GM21825 (cell line): Measurements from ENCODE around the gene RHBDD2.

Experiments used
- ATAC-seq: cut with Tn5 transposase; IDR thresholded peaks from one replicate; pipeline ENCODE4 v1.9.1; 2021; ENCODE audit warnings: mild to moderate bottlenecking, moderate library complexity; ENCODE audit not compliant: unreplicated experiment

RHBDD2 gene

DNA sequence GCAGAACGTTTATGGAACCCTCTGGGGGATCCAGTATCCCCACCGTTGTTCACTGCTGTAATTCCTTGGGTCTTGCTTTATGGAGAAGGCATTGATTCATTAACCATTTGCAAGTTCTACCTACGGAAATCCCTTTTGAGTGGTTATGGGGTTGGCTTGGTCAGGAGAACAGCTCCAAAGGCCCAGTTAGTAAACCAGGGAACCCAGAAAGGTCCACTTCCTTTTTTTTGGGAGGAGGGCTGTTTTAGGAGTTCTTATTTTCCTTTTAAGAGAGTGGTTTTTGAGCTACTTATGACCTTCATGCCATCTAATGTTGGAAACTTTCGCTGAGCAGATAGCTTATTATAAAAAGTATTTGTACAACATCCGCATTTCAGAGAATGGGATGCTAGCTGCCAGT, 37.4 kb downstream of the RHBDD2 start:
- ATAC-seq = no peak

DNA sequence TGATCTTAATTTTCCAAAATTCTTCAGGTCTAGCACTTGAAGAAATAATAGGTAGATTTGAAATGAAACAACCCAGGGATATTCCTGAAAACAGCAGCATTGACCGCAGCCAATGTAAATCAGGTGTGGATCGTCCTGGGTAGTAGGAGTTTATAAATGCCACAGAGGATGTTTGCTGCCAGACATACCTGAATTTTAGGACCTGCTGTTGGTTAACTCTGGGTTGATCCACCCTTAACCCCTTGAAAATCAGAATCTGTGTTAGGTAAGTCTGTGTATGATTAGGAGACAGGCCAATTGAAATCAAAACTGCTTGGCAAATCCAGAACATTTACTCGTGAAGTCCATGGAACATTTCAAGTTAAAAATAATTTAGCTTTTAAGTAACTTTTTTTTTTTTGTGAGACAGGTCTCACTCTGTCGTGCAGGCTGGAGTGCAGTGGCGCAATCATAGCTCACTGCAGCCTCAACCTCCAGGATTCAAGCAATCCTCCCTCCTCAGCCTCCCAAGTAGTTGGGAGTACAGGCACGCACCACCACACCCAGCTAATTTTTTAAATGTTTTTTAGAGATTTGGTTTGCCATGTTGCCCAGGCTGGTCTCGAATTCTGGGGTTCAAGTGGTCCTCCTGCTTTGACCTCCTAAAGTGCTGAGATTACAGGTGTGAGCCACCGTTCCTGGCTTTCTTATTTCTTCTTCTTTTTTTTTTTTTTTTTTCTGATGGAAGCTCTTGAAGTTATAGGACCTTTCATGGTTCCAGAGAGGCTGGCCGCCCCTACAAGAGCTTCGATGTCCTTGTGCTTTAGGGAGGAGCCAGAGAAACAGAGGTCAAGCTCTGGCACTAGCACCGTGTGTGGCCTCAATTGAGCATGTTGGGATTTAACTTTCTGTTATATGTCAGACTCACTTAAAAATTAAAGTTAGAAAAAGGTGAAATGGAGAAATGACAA, 38.1 kb downstream of the RHBDD2 start:
- ATAC-seq = no peak

DNA sequence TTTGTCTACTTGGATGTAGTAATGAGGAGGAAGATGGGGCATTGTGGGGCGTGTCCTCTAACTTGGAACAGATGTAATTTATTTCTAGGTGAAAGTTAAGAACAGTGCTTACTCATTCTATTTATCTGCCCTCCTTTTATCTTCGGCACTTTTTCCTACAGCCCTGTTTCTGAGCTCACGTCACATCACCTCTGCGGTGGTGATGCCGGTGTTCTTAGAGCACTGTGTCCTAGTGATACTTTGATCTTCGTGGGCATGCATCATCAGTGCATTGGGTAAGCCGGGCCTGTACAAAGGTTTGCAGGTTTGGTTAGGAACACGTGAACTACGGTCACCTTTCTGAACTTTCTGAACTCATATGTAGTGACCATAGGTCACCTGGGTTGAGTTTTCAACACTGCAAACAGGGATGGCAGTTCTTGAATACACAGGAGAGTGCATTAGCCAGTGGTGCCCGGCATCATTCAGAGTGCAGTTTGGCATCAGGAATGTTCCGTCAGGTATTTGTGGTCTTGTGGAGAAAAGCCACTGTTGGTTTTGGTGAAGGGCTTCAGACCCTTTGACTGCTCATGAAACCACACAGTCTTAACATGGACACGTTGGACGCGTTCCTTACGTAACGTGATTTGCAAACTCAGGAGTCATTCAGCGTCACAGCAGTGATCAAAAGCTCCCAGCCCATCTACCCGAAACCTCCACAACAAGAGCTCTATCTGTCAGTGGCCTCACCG, 41.8 kb downstream of the RHBDD2 start:
- no peak for ATAC-seq

DNA sequence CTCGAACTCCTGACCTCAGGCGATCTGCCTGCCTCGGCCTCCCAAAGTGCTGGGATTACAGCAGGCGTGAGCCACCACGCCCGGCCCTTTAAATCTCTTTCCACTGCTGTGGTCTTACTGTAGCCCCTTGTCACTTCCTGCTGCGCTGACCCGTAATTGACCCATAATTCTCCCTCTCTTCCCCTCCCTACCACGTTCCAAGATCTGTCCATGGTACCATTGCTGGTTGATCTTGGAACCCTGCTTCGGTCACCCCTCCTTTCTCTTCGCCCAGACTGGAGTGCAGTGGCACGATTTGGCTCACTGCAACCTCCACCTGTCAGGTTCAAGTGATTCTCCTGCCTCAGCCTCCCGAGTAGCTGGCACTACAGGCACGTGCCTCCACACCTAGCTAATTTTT, 42.6 kb downstream of the RHBDD2 start:
- no peak for ATAC-seq

DNA sequence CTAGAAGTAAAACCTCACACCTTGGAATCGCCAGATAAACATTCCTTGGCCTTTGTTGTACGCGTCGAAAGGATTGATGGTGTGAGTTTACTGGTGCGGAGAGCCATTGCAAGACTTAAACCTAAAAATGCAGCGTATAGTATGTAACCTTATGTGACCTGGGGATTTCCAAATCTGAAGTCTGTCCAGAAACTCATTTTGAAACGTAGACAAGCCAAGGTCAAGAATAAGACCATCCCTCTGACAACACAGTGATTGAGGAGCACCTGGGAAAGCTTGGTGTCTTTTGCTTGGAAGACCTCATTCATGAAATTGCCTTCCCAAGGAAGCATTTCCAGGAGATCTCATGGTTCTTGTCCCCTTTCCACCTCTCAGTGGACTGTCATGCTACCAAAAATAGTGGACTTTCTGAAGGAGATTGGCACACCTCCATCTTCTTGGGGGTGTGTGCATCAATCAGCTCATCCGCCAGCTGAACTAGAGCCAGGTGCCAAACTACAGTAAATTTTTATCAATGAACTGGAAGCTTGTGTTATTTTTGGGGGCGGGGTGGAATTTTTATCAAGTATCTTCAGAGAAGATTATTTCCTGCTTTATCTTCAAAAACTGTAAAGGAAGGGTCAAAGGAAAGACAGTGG, 44.3 kb downstream of the RHBDD2 start:
- no peak for ATAC-seq

DNA sequence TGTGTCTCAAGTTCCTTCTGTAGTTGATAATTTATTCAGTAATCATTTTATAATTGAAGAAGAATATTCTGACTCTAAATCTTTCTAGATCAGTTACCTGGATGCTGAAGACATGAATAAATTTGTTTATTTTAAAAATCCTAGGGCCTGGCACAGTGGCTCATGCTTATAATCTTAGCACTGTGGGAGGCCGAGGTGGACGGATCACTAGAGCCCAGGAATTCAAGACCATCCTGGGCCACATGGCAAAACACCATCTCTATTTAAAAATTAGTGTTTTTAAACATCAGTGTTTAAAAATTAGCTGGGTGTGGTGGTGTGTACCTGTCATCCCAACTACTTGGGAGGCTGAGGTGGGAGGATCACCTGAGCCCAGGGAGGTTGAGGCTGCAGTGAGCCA, 45.4 kb downstream of the RHBDD2 start:
- ATAC-seq = no peak

DNA sequence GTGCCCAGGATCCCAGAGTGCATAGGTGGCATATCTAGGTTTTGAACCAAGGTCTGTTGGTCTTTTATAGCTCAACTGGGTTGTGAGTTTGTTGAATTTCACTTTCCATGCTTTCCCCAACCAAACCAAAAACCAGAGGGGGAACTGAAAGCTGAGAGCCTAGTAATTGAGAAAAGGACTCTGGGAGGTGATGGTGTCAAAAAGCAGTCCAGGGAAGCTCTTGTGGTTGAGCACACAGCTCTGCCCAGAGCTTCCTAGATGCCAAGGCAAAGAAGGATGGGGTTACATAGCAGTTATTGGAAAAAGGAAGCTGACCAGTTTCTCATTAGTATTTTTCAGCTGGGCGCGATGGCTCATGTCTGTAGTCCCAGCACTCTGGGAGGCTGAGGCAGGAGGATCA, 46.1 kb downstream of the RHBDD2 start:
- no peak for ATAC-seq

DNA sequence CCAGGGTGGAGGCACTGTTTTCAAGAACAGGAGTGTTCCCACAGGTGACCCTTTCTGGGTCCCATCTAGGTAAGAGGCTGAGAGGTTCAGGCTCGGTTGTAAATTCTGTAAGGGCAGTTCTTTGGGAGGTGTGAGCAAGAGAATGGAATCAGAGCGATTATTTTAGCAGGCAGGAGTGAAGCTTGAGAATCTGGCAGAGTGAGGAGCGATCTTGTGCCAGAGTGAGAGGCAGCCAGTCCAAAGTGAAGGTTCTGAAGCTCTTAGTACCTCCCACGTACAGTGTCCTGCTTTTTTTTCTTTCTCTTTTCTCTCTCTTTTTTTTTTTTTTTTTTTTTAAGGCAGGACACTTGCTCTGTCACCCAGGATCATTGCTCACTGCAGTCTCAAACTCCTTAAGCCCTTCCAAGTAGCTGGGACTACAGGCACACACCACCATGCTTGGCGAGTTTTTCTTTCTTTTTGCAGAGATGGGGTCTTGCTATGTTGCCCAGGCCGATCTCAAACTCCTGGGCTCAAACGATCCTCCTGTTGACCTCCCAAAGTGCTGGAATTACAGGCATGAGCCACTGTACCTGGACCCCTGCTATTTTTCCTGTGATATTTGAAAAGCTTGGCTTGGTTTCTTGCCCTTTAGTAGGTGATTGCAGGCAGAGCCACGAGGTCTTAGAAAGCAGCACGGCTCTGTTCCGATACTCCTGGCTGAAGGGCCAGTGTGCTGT, 47.0 kb downstream of the RHBDD2 start:
- ATAC-seq = no peak

DNA sequence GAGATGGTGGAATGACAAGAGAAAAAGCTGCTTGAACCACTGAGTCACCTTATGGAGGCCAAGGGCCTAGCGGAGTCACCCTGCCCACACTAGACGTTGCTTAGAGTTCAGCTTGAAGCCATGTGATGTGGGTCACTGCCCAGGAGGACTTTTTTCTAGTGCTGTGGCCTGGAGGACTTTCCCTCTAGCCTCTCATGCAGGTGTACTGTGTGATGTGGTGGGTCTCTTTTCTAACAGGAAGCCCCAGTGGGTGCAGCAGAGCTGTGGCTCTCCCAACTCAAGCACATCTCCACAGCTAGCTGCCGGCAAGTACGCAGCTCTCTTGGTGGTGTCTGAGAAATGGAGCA, 49.7 kb downstream of the RHBDD2 start:
- ATAC-seq = peak; percentile 69

DNA sequence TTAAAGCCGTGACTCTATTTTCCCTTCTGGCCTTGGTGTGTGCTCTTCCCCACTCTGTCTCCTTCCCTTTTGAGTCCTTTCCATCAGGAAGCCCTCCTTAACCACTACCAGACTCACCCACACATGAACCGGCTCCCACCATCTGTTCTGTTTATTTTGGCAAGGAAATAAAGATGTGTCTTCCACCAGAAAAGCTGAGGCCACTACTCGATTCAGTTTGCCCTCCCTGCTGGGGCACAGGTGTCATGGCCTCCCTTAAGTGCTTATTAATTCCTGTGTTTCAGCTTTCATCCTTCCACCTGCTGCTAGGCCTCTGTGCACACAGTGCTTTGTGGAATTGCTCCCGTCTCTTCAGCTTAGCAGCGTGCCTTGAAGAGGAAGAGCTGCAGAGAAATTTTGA, 52.8 kb downstream of the RHBDD2 start:
- ATAC-seq = no peak

DNA sequence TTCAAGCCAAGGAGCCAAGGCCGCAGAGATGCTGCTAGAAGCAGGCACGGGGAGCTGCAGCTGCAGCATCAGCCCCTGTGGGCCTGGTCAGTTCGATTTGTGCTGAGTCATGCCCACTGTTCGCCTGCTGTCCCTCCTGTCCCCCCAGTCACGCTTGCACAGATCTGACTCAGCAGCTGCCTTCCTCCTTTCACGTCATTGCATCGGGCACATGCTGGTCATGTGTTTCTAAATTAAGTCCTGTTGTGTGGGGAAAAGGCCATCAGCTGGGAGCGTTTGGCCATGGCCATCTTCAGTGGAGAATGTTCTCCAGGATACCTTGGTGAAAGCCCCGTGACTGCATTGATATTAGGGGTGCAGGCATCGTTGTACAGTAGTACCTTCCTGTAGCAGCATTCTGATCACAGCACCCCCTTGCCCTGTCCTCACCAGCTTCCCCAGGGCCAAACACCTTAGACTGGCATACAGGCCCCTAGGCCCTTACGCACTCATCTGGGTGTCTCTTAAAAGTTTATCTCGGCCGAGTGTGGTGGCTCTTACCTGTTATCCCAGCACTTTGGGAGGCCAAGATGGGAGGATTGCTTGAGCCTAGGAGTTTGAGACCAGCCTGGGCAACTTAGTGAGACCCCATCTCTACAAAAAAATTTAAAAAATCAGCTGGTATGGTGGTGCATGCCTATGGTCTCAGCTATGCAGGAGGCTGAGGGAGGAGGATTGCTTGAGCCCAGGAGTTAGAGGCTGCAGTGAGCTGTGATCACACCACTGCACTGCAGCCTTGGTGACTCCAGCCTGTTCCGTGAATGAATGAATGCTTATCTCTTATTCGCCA, 59.3 kb downstream of the RHBDD2 start:
- ATAC-seq = no peak
